ENCODE measurements around the gene PEX10. TPM values are rescaled to one million over a fixed set of nuclear protein-coding genes. Genes with fewer than 3 reads are reported as not detected.
A peak's percentile ranks its signal among the peaks of the same experiment; 100 is the strongest.

The PEX10 gene
- total RNA-seq, 4 donors from 2014 or later = 23.2 to 33.2 (median 27.2) TPM

DNA sequence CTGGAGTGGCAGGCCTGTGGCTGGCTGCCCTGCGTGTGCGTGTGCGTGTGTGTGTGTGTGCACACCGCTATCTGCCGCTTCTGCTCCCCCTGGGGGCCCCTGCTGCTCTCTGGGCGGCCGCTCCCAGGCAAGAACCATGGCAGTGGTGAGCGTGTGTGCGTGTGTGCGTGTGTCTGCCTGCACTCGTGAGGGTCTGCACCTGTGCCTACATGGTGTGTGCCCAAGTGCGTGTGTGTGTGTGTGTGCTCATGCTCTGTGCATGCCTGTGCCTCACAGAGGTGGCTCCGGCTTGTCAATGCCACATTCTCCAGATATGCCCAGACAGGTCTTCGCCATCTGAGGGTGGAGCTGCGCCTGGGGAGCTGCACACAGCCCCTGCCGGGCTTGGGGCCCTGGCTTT is 18.7 kb upstream of the PEX10 start:
- Histone ChIP-seq H3K27me3 (peaks cover 0 to 96% (median 0%) of the 10 kb centered on the region in 4 donors), H3K27ac (peak overlapping the region in 3 of 4 donors; percentile 10 to 52 (median 16)), H3K36me3 (peaks cover 0 to 21% (median 0%) of the 10 kb centered on the region in 3 donors), H3K9me3 (peaks cover 0 to 9% (median 5%) of the 10 kb centered on the region in 3 donors), H3K4me3 (peak overlapping the region in 1 of 4 donors; percentile 41), H3K4me1 (peaks cover 18 to 59% (median 22%) of the 10 kb centered on the region in 3 donors)
- WGBS, 2 donors = no CpG with 5 or more reads among the region's 16 CpGs
- TF ChIP-seq, protein P1, sequence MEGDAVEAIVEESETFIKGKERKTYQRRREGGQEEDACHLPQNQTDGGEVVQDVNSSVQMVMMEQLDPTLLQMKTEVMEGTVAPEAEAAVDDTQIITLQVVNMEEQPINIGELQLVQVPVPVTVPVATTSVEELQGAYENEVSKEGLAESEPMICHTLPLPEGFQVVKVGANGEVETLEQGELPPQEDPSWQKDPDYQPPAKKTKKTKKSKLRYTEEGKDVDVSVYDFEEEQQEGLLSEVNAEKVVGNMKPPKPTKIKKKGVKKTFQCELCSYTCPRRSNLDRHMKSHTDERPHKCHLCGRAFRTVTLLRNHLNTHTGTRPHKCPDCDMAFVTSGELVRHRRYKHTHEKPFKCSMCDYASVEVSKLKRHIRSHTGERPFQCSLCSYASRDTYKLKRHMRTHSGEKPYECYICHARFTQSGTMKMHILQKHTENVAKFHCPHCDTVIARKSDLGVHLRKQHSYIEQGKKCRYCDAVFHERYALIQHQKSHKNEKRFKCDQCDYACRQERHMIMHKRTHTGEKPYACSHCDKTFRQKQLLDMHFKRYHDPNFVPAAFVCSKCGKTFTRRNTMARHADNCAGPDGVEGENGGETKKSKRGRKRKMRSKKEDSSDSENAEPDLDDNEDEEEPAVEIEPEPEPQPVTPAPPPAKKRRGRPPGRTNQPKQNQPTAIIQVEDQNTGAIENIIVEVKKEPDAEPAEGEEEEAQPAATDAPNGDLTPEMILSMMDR (IDR thresholded peaks at IDR 0.05) = no peak
- no peak for TF ChIP-seq POLR2A (IDR thresholded peaks at IDR 0.05)
- no peak for DNase-seq
- intact Hi-C loops (cut with DNase I) = no loop called here

DNA sequence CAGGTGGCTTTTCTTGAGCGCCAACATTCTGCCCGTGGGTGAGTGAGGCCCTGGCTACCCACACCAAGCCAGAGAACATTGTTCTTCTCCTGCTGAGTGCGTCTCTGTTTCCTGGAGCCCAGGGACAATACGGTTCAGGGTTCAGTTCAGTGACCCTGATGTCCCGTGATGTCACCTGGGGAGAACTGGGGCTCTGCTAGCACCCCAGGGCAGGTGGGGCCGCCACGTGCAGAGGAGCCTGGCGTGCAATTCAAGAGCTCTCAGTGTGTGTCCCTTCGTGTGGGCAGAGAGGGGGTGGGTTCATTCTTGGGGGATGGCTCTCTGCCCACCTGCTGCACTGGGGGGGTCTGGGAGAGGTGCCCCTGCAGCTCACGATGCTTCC is 18.2 kb upstream of the PEX10 start:
- peak overlapping the region in 2 of 4 donors; percentile 10 to 52 for H3K27ac ChIP-seq
- 33% methylated on average over 1 of the region's 10 CpGs; no CpG with 5 or more reads in 1 of the 2 donors for WGBS, 2 donors
- intact Hi-C loops (cut with DNase I) = no loop called here
- peaks cover 0 to 9% (median 5%) of the 10 kb centered on the region in 3 donors for H3K9me3 ChIP-seq
- H3K4me1 ChIP-seq = peaks cover 18 to 59% (median 22%) of the 10 kb centered on the region in 3 donors
- TF ChIP-seq, protein P1 (IDR thresholded peaks at IDR 0.05) = no peak
- no peak for TF ChIP-seq POLR2A (IDR thresholded peaks at IDR 0.05)
- no peak for DNase-seq
- H3K4me3 ChIP-seq = peak overlapping the region in 1 of 4 donors; percentile 37
- peaks cover 0 to 95% (median 0%) of the 10 kb centered on the region in 4 donors for H3K27me3 ChIP-seq
- H3K36me3 ChIP-seq = peaks cover 0 to 21% (median 0%) of the 10 kb centered on the region in 3 donors

DNA sequence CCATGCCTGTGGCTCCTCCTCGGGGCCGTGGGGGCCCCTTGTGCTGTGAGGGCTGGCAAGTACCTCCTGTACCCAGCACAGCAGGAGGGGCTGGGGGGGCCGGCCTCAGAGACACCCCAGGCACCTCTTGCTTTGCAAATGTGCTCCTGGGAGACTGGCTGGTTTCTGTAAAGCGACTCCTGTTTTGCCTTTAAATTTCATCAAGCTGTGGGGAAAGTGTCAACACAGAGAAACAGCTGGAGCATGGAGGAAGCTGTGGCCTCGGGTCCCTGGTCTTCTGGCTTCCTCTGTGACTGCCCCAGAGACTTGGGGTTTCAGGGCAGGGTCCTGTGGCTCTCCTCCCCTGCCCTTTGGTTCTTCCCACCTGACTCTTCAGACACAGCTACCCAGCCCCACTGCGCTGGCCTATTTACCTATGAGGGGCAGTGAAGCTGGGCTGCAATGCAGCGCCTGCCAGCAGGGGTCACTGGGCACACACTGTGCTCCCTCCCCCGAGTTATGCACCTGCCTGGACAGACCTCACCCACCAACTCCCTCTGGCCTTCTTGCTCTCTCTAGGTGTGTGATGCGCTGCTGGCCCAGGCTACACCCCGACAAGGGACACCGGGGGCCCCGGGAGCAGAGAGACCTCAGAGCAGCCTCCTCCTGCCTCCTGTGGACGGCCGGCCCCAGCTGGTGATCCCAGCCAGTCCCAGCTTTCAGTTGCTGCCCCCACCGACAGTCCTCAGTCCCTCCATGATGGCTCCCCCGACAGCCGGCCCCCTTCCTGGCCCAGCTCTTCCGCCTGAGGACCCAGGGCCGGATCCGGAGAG is 17.6 kb upstream of the PEX10 start:
- H3K36me3 ChIP-seq = peaks cover 0 to 21% (median 0%) of the 10 kb centered on the region in 3 donors
- H3K27me3 ChIP-seq = peaks cover 0 to 89% (median 0%) of the 10 kb centered on the region in 4 donors
- no peak for TF ChIP-seq POLR2A (IDR thresholded peaks at IDR 0.05)
- TF ChIP-seq, protein P1 (IDR thresholded peaks at IDR 0.05) = peak in 3 of 6 experiments; percentile 37 to 71 (median 49)
- peak overlapping the region in 3 of 4 donors; percentile 87 to 91 (median 90) for H3K27ac ChIP-seq
- no peak overlapping the region for H3K4me3 ChIP-seq
- DNase-seq = no peak
- H3K9me3 ChIP-seq = peaks cover 0 to 9% (median 5%) of the 10 kb centered on the region in 3 donors
- H3K4me1 ChIP-seq = peaks cover 18 to 59% (median 22%) of the 10 kb centered on the region in 3 donors
- 53 to 65% methylated on average over 2 to 11 of the region's 20 CpGs for WGBS, 2 donors
- intact Hi-C loops (cut with DNase I) = no loop called here

DNA sequence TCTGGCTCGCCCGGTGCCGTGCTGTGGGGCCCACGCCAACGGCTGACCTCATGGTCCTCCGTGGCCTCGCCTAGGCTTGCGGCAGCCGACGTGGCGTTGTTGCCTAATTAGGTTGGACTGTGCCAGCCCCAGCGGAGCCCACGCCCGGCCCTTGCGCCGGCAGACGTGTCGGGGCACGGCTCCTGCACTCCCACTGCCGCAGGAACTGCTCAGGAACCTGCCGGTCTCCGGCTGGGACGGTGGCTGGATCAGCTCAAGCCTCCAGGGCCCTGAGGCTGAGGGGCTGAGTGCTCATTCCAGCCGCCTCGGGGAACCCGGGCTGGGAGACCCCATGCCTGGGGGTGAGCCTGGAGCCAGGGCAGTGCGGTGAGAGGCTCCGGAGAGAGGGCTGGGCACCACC is 16.1 kb upstream of the PEX10 start:
- H3K27ac ChIP-seq = peak overlapping the region; percentile 73 to 91 (median 88)

More for the DNA sequence above, 16.1 kb upstream of the PEX10 start:
- H3K9me3 ChIP-seq = peaks cover 0 to 11% (median 5%) of the 10 kb centered on the region in 3 donors
- peaks cover 0 to 12% (median 0%) of the 10 kb centered on the region in 3 donors for H3K36me3 ChIP-seq
- no CpG with 5 or more reads among the region's 28 CpGs for WGBS, 2 donors
- H3K4me3 ChIP-seq = peak overlapping the region; percentile 36 to 57 (median 42)
- peaks cover 18 to 59% (median 22%) of the 10 kb centered on the region in 3 donors for H3K4me1 ChIP-seq
- peaks cover 0 to 78% (median 0%) of the 10 kb centered on the region in 4 donors for H3K27me3 ChIP-seq
- TF ChIP-seq POLR2A (IDR thresholded peaks at IDR 0.05) = peak in 2 of 4 donors; percentile 55 to 58
- TF ChIP-seq, protein P1 (IDR thresholded peaks at IDR 0.05) = no peak
- no peak for DNase-seq
- intact Hi-C loops (cut with DNase I) = no loop called here

Measured in esophagus squamous epithelium (tissue), 5 donors.